T-helper 2 cell treated with Interferon-gamma antibody and Interleukin-4, amounts not matched to agents 100 ng/mL and 5 ng/mL, for 36 hours (primary cell): Measurements from ENCODE around the gene LSS. TPM values are rescaled to one million over a fixed set of nuclear protein-coding genes. Genes with fewer than 3 reads are reported as not detected.
"Not testable (repeated sequence)": the region's sequence is repeated elsewhere in the genome, so short reads cannot be mapped to it uniquely, and the experiment has no call there.

Source experiments
- intact Hi-C: fragments of 100-400 bp; cut with micrococcal nuclease; formaldehyde crosslinking; loops from one replicate; pipeline ENCODE4 v1.15.1; 2023
- total RNA-seq: library from RNA; stranded (reverse); gene quantifications from 2 replicates; pipeline ENCODE4 v1.2.3, GENCODE V29; 2022

LSS gene
- total RNA-seq, 1 donor from 2014 or later: 41.0 TPM

DNA sequence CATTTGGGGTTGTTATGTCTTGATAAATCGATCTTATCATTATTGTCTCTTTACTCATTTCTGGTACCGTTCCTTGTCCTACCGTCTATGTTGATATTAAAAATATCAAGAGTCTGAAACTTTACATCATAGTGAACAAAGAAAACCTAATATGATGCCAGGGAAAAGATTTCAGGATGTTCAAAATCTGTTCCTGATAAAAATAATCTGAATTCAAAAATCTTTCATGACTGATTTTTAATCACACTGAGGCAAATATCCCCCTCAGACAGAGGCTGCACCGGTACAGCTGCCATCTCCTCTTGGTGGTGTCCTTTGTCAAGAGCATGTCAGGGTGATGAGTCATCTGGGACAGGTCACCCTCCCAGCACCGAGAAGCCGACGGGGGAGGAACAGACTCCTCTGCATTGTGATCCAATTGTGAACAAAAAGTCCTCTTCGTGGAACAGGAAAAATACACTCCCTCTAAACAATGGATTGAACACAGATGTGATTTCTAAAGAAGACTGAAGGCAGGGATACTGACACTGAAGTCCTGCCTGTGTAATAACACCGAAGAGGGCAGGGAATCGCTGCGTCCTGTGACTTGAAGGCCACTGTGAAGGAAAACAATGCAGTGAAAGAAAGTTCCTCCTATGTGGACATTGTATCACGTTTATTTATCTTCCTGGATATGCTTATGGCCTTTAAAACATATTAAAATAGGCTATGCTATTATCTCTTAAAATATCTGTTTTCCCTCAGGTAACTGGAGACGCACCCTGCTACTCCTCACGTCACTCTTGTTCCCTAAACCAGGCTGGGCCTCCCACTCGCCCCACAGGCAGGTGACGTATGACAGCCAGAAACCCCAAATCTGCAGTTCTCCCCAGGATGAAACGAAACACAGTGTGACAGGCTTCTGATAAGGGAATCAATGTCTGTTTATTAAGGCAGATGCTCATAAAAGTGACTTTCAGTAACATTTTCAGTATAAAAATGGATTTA, 40.1 kb downstream of the LSS start:
- intact Hi-C loops: loop anchor here (5.0 kb wide), 1 partner anchor 134 kb away; the partner anchor contains the start of genes C21orf58 and PCNT

- intact Hi-C loops: loop anchor here (5.0 kb wide), 1 partner anchor 134 kb away; the partner anchor contains the start of genes C21orf58 and PCNT
Observed at GRCh38 chr21:46187814-46188213, 40.8 kb downstream of the LSS start.

DNA sequence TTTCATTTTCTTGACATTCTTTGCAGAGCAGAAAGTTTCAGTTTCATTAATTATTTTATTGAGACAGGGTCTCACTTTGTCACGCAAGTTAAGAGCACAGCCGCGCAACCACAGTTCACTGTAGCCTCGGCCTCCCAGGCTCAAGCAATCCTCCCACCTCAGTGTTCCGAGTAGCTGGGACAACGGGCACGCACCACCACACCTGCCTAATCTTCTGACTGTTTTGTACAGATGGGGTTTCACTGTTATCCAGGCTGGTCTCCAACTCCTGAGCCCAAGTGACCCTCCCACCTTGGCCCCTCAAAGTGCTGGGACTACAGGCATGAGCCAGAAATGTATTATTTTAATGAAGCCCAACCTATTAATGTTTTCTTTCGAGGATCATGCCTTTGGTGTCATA, 41.3 kb downstream of the LSS start:
- intact Hi-C loops: loop anchor here (5.0 kb wide), 1 partner anchor 135 kb away; the partner anchor contains the start of genes C21orf58 and PCNT

DNA sequence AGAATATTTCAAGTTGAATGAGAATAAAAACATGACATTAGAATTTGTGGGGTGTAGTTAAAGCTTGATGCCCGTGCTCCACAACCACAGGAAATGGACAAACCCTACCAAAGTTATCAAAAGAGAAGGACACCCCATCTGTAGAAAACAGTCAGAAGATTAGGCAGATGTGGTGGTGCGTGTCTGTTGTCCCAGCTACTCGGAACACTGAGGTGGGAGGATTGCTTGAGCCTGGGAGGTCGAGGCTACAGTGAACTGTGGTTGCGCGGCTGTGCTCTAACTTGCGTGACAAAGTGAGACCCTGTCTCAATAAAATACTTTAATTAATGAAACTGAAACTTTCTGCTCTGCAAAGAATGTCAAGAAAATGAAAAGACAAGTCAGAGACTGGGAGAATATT, 42.9 kb downstream of the LSS start:
- intact Hi-C loops: loop anchor here (2.0 to 5.0 kb wide), 2 partner anchors 43 to 137 kb away; partner anchors contain the start of genes C21orf58, LSS and PCNT

- intact Hi-C loops: loop anchor here (2.0 to 5.0 kb wide), 2 partner anchors 44 to 137 kb away; partner anchors contain the start of genes C21orf58, LSS and PCNT
Observed at GRCh38 chr21:46184625-46185555, 43.7 kb downstream of the LSS start.

- intact Hi-C loops: loop anchor here (2.0 kb wide), 1 partner anchor 45 kb away; the partner anchor contains the start of gene LSS
Observed at GRCh38 chr21:46183910-46184624, 44.5 kb downstream of the LSS start, which contains the start of gene SPATC1L. SPATC1L (minus strand) TSS chr21:46184459; CDS start chr21:46182816, 1,643 bp downstream.

DNA sequence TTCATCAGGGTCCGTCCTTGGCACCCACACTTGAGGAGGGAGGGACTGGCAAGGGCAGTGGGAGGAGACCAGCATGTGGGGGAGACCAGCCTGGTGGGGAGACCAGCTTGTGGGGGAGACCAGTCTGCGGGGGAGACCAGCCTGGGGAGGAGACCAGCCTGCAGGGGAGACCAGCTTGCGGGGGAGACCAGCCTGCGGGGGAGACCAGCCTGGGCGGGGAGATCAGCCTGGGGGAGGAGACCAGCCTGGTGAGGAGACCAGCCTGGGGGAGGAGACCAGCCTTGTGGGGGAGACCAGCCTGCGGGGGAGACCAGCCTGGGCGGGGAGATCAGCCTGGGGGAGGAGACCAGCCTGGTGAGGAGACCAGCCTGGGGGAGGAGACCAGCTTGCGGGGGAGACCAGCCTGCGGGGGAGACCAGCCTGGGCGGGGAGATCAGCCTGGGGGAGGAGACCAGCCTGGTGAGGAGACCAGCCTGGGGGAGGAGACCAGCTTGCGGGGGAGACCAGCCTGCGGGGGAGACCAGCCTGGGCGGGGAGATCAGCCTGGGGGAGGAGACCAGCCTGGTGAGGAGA, 45.2 kb downstream of the LSS start:
- intact Hi-C loops: not testable (repeated sequence)

DNA sequence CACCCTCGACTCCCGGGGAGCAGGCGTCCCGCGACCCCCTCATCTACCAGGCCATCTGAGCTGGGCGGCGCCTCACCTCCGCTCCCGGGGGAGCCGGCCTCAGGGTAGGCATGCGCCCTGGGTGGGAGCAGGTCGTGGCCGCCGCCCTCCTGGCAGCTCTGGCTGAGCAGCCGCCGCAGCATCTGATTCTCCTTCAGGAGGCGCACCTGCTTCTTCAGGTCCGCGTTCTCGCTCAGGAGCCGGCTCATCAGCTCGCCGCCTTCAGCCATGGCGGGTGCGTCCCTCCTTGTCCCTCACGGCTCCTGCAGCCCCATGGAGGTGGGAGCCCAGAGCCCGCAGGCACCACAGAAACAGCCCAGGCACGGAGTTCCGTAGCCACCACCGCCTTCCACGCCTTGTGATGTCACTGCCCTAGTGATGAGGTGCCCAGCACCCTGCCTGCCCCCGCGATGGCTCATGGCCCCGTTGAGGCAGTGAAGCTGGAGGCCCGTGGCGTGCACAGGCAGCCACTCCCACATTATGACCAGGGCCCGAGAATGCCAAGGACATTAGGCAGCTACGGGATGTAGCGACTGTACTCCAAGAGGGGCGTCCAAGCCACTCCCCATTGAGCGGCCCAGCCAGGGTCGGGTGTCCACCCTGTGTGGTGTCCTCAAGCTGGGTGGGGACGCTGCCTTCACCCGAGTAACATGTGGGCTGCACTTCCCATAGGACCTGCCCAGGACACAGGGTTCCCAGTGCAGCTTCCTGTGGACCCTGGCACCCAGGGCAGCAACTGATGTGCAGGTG, 45.8 kb downstream of the LSS start:
- intact Hi-C loops: no loop called here

DNA sequence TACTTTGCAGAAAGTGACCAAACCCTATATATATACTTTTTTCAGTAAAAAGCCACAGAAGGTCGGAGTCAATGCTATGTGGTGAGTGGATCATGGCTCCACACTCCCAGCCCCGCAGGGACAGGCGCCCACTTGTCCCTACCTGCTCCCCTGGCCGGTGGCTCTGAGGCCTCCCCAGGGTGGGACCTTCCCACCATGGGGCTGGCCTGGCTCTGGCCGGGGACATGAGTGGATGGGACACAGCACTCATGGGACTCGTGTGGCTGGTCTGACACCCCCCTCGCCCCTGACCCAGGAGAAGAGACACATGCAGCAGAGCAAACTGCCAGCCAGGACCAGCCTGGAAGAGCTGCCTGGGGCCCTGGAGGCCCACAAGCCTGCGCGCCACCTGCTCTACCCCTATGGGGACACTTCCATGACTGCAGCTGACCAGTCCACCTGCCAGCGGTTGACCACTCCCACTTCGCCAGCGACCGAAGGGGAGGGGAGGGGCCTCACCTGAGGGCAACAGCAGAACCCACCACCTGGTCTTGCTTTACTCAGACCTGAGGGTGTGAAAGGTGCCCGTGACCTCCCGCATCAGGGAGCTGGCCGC, 46.5 kb downstream of the LSS start:
- intact Hi-C loops: no loop called here

DNA sequence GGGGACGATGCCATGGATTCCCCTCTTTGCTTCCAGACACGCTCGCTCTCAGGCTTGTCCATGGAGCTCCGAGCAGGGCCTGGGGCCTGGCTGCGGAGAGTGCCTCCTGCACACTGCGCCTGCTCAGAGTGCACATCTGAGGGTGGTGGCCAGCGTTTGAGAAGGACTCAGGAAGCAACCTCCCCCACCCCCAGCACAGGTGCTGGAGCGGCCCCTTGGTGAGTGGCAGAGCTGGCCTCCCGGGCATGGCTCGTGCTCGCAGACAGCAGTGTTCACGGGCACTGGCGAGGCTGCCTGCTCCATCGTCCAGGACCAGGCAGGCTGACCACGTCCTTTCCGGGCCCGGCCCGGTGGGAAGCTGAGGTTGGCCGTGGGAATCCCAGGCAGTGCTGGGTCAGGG, 47.1 kb downstream of the LSS start:
- intact Hi-C loops: no loop called here

GRCh38 chr21:46180778-46181391, 47.7 kb downstream of the LSS start:
- intact Hi-C loops: no loop called here

DNA sequence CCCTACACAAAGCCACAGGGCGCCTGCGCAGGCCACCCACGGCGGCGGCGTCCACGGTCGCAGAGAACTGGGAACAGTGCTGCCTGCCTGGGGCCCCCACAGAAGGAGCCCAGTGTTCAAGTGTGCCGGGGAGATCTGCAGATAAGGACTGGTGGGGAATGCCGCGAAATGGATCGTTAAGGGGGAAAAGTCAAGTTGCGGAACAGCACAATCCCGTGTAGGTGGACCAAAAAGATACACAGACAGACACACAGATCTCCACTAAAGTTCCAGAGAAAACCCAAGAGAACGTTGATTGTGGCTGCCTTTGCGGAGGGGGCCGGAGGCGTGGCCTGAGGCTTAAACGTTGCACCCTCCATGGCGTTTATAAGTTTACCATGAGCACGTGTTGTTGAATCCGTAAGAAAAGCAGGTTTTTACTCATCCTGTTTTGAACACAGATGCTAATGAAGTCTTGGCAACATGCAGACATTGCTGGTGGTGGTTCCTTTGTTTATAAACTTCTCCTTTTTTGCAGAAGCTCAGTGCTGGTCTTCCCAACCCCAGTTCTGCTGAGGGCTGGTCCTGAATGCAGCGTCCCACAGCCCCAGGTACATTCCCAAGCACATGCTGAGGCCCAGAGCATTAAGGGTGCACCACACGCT, 48.4 kb downstream of the LSS start:
- intact Hi-C loops: no loop called here

- intact Hi-C loops: no loop called here
Observed at GRCh38 chr21:46179708-46180078, 48.9 kb downstream of the LSS start.

GRCh38 chr21:46178961-46179360, 49.6 kb downstream of the LSS start:
- intact Hi-C loops: no loop called here

DNA sequence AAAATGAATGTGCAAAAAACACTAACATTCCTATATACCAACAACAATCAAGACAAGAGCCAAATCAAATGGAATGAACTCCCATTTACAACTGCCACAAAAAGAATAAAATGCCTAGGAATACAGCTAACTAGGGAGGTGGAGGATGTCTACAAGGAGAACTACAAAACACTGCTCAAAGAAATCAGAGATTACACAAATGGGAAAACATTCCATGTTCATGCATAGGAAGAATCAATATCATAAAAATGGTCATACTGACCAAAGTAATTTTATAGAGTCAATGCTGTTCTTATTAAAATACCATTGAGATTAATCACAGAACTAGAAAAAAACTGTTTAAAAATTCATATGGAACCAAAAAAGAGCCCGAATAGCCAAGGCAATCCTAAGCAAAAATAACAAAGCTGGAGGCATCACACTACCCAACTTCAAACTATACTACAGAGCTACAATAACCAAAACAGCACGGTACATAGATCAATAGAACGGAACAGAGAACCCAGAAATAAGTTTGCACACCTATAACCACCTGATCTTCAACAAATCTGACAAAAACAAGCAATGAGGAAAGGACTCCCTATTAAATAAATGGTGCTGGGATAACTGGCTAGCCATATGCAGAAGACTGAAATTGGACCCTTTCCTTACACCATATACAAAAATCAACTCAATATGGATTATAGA, 52.0 kb downstream of the LSS start:
- intact Hi-C loops: not testable (repeated sequence)

- intact Hi-C loops: no loop called here
Observed at GRCh38 chr21:46173573-46173972, 55.0 kb downstream of the LSS start.

DNA sequence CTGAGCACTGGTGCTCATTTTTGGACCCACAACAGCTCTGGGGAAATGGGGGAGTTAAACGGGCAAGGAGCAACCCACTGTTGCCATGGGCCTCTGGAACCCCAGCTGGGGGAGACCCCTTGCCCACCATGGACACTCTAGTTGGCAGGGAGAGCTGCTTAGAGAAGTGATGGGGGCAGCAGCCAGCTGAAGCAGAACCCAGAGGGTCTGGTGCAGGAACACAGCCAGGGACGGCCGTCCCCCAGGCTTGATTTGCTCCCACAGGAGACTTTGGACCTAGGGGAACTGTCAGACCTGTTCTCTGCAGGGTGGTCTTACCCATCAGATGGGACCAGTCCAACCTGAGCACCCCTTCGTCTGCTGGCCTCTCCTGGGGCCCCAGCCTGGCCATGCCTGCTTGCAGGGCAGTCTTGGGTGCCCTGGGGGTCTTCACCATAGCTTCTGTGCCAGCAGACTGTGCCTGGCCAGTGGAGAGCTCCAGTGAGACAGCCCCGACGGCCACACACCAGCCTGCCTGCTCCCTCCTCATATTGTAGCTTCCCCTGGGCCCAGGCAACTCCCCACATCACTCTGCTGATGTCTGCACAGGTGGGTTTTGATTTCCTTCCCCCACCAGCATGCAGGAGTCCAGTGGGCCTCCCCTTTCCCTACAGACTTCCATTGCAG, 55.6 kb downstream of the LSS start:
- intact Hi-C loops: no loop called here
